AG09319 (cell line): Measurements from ENCODE around the gene PYGM.

Source experiments
- DNase-seq: peaks from one replicate; pipeline ENCODE4 v3.0.0-alpha.2; 2010; ENCODE audit warnings: low read depth; ENCODE audit errors: extremely low read depth
- CTCF ChIP-seq: IDR thresholded peaks from 2 replicates; pipeline ENCODE4 v1.5.1; 2011; ENCODE audit warnings: low read depth, mild to moderate bottlenecking, inconsistent platforms, low read length, moderate library complexity

PYGM gene

GRCh38 chr11:64724863-64725532, 34.8 kb downstream of the PYGM start:
- TF ChIP-seq CTCF: no peak

GRCh38 chr11:64723907-64724862, 35.6 kb downstream of the PYGM start:
- no peak for DNase-seq
- TF ChIP-seq CTCF: no peak

More at GRCh38 chr11:64724863-64725532, 34.8 kb downstream of the PYGM start:
- DNase-seq: no peak

GRCh38 chr11:64723117-64723906, 36.5 kb downstream of the PYGM start, which contains the start of gene NRXN2:
Gene NRXN2 (minus strand): TSS chr11:64723197. CDS start chr11:64713699, 9,498 bp downstream.
- peak; percentile 38 for DNase-seq

GRCh38 chr11:64722141-64723065, 37.4 kb downstream of the PYGM start:
- no peak for DNase-seq
- no peak for TF ChIP-seq CTCF

More at GRCh38 chr11:64723117-64723906, 36.5 kb downstream of the PYGM start, which contains the start of gene NRXN2:
- peak; percentile 98 for TF ChIP-seq CTCF

- DNase-seq: no peak
- TF ChIP-seq CTCF: no peak
Observed at GRCh38 chr11:64721359-64721699, 38.4 kb downstream of the PYGM start.

GRCh38 chr11:64720640-64721358, 39.0 kb downstream of the PYGM start:
- no peak for DNase-seq
- no peak for TF ChIP-seq CTCF
